ENCODE measurements around the gene NRP2.

- TF ChIP-seq, protein P1, sequence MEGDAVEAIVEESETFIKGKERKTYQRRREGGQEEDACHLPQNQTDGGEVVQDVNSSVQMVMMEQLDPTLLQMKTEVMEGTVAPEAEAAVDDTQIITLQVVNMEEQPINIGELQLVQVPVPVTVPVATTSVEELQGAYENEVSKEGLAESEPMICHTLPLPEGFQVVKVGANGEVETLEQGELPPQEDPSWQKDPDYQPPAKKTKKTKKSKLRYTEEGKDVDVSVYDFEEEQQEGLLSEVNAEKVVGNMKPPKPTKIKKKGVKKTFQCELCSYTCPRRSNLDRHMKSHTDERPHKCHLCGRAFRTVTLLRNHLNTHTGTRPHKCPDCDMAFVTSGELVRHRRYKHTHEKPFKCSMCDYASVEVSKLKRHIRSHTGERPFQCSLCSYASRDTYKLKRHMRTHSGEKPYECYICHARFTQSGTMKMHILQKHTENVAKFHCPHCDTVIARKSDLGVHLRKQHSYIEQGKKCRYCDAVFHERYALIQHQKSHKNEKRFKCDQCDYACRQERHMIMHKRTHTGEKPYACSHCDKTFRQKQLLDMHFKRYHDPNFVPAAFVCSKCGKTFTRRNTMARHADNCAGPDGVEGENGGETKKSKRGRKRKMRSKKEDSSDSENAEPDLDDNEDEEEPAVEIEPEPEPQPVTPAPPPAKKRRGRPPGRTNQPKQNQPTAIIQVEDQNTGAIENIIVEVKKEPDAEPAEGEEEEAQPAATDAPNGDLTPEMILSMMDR (conservative IDR thresholded peaks at IDR 0.05; ENCODE audit: low read length), result no peak
- no peak for TF ChIP-seq EZH2phosphoT487 (IDR thresholded peaks at IDR 0.05; ENCODE audit: borderline replicate concordance, low read depth, low read length)
These were observed 77.0 kb downstream of the NRP2 start for GRCh38 chr2:205759257-205759656.
